Stimulated activated CD8-positive, alpha-beta memory T cell treated with anti-CD3 and anti-CD28 coated beads, Interleukin-4, amount 100 ng/mL, for 48 hours (primary cell): Measurements from ENCODE around the gene IGDCC3.

Source experiments
- DNase-seq: peaks from one replicate; pipeline ENCODE4 v3.0.0-alpha.2; 2020

IGDCC3 gene

DNA sequence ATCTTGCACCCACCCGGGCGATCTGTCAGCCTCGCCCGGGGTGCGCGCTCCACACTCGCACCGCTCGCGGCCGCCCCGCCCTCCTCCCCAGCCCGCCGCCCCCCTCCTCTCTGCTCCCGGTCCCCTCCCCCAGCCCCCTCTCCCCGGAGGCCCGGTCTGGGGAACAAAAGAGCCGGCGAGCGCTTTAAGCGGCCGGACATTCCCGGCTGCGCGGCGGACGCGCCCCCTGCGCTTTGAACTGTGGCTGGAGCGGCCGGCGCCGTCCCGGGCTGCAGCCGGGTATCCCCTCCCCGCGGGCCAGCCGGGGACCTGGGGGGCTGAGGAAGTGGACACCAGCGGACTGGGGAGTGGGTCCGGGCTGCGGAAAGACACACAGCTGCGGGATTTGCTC lies at the start of gene IGDCC3:
IGDCC3 (minus strand) TSS at position 27 of the 391 bp plus-strand sequence. CDS start 214 bp downstream, outside the sequence.
- no peak for DNase-seq

DNA sequence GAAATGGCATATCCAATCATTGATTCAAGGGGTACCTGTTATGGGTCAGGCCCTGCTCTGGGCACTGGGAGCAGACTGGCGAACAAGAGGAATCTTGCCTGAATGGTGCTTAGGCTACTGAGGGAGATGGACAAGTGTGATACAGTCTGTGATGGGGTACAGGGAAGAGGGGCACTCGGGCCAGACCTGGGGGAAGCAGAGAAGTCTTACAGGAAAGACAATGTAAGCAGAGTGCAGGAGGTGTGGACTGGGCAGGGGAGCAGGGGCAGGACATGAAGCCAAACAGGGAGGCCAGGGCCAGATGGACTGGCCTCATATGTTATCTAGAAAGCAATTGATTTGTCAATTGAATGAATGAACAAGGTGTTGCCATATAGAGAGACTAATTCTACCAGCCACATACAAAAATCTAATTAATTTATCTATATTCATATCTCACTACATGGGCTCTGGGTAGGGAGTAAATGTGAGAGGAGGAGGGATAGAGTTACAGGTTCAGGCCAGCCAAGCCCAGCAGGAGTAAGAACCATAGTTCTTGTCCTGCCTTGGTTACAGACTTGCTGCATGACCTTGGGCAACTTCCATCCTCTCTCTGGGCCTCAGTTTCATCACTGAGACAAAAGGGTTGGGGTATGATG lies 48.5 kb upstream of the IGDCC3 start:
- DNase-seq, result no peak

DNA sequence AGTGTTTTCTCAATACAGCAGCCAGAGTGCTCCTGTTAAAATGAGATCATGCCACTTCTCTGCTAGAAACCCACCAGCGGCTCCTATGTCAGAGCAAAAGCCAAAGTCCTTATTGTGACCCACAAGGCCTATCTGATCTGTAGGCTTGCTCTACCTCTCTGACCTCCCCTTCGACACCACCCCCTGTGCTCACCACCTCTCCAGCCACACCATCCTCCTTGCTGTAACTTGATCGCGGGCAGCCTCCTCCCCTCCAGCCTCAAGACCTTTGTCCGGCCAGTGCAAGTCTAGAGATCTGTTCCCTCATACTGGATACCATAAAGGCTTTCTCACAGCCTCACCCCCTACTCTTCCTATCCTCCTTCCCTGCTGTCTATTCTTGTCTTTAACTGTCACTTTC lies 46.9 kb upstream of the IGDCC3 start:
- DNase-seq, result no peak

DNA sequence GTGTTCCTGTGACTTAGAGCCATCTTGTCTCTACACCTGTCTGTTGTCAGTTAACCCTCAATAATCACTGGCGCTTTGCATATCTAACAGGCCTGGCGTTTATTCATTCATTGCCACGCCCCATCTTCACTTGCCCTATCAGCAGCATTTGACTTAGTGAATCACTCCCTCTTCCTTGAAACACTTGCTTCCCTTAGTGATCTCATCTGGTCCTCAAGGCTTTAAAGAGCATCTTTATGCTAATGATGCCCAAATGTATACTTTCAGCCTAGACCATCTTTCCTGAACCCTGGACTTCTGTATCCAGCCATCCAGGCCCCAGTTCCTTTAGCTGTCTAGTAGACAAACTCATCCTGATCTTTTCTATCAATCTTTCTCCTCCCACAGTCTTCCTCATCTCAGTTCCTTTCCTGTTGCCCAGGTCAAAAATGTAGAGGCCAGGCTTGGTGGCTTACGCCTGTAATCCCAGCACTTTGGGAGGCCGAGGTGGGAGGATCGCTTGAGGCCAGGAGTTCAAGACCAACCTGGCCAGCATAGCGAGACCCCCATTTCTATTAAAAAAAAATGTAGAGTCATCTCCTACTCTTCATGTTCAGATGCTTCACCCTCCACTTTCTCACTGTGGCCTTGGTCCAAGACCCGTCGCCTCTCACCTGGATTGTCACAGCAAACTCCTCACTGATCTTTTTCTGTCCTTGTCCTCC lies 46.3 kb upstream of the IGDCC3 start:
- DNase-seq, result no peak

DNA sequence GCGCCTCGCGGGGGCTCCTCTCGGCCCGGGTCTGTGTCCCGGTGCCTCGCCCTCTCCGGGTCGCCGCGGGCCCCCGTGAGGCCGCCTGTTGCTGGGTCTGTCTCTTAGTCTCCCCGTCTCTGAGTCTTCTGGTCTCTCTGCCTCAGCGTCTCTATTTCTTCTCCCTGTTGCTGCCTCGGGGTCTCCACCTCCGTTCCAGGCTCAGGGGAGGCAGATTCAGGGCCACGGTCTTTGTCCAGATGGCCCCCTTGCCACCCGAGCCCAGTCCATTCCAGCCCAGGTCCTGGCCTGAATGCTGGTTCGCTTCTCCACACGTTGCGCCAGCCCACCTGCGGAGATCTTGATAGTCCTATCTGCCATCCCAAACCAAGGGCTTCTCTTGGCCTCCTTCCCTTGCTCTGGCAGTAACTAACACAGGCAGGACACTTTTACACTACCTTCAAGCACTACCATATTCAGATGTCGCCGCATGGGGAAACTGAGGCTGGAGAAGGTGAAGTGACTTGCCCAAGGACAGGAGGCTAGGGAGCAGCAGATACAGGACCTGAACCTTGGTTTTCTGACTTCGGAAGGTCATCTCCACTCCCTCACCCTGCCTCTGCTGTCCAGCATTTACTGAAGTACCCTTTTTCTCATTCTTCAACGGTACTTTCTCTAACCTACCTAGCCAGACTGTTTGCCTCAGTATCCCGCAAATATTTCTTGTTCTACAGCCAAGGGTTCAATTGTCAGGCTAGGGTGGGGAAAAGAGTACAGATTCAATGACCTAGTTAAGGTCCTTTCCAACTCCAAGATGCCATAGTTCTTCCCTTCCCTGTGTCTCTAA lies 45.6 kb upstream of the IGDCC3 start:
- no peak for DNase-seq

DNA sequence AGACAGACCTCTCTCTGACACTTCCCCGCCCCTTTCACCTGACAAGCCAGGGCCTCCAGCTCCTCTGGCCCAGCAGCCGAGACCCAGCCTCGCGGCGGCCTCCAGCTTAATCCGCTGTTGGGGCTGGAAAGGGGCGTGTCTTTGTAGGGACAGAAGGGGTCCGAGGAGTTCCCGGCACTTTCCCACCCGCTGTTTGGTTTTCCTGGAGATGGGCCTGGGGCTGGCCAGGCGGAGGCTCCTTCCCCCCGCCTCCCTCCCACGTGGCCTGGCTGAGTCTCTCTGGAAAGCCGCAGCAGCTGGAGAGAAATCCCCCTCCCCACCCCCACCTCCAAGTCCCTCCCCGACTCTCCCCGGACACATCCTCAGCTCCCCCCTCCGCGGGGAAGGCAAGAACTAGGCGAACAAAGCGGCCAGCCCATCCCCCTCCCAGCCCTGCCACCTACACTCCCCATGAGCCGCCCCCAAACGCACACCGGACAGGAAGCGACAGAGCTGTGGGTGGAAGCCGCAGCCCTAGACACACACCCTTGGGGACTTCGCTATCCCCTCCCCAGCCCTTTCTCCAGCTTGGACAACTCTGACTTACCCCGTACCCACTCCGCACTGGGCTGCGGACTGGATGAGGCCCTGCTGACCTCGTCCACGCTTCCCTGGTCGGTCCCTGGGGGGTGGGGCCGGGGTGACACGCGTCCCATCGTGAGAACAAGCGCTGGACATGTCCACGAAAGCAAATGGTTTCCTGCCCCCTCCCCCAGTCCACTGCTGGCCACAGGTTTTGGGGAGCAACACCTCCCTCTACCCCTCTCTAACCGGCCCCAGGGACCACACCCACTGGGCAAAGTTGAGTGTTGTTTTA lies 43.8 kb upstream of the IGDCC3 start:
- peak; percentile 33 for DNase-seq

DNA sequence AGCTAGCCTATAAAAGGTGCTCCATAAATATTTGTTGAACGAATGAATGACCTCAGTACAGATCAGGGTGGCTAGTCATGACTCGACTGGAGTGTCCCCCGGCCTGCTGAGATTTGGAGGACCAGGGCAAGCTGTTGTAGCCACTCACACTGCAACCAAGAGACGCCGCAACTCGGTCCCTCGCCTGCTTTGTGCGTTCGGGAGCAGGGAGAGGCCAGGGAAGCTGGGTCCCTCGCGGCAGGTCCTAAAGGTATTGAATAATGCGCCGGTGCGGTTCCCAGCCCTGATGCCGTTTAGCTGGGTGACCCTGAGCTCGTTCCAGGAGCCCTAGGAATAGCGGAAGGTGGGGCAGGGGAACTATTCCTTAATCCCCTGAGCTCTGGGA lies 43.2 kb upstream of the IGDCC3 start:
- no peak for DNase-seq

DNA sequence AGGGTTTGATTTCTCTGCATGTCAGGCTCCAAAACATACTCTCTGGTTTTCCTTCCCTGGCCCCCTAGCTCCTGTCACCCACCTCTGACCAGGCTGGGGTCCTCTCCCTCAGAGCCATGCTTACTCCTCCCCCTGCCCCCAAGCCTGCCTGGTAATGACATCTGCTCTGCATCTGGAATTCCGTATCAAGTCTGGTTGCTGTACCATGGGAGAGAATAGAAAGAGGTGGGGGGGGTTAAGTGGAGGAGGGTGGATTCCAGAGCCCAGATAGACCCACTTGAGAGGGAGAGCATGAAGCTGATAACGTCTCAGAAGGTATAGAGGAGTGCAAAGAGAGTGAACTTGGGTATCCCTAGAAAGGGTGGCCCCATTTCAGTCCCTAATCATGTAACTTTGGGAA lies 40.8 kb upstream of the IGDCC3 start:
- no peak for DNase-seq

DNA sequence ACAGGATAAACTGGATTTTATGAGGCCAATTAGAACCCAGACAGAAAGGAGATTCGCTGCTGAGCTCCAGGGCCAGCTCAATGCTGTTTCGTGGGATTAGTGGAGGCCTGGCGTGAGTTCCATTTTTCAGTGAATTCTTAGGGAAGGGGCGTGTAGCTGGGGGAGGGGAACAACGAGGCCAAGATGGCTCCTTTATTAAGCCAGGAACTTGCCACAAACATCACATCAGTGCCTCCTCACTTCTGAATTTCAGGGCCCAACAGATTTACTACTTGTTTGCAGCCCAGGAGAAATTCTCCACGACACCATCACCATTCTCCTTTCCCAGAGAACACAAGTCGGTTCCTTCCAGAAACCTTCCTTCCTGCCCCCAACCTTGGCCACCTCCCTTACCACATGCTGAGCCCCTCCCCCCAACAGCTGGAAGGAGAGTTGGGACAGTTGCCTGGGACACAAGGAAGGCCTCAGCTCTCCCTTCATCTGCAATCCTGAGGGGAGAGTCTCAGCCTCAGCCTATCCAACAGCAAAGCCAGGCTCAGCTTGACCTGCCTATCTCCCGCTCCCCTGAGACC lies 39.1 kb upstream of the IGDCC3 start:
- DNase-seq, result no peak

DNA sequence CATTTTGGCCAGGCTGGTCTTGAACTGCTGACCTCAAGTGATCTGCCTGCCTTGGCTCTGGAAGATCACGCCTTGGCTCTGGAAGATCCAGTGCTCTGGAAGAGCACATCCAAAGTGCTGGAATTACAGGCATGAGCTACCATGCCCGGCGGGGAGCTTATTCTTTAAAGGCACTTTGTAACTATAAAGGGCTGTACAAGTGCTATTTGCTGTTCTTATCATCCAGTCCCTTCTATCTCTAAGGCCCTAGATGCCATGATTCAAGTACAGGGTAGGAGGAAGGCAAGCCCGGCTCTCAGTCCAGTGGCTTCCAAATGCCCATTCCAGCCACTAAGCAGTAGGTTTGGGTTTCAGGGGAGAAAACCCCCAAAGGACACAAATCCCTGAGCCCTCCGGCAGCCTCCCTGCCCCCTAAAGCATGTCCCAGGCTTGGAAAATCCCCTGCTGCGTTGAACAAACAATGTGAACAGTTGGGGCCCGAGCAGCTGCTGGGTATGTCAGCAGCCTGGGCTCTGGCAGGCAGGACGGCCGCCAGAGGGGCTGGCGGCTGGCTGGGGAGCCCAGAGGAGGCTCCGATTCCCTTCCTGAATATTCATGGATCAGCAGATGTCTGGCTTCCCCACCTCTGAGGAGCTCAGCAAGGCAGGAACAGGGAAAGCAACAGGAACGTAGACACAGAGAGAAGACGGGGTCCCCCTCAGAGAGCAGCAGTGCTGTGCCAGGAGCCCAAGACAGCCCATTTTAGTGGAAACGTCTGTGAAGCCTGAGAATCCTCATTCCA lies 37.2 kb upstream of the IGDCC3 start:
- DNase-seq, result no peak

DNA sequence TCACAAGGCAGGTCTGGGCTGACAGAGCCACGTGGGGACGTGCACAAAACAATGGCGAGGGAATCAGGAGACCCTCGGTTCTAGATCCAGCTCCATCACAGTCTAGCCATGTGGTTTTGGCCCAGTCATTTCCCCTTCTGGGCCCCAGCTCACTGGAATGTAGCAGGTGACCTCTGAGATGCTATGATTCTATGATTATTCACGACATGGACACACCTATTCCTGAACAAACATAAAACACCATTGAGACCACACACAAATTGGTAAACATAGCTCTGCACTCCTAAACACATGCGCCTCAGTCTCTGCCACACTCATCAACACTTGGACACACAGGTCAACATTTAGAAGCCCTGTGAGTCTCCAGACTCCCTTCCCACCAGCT lies 36.0 kb upstream of the IGDCC3 start:
- no peak for DNase-seq

DNA sequence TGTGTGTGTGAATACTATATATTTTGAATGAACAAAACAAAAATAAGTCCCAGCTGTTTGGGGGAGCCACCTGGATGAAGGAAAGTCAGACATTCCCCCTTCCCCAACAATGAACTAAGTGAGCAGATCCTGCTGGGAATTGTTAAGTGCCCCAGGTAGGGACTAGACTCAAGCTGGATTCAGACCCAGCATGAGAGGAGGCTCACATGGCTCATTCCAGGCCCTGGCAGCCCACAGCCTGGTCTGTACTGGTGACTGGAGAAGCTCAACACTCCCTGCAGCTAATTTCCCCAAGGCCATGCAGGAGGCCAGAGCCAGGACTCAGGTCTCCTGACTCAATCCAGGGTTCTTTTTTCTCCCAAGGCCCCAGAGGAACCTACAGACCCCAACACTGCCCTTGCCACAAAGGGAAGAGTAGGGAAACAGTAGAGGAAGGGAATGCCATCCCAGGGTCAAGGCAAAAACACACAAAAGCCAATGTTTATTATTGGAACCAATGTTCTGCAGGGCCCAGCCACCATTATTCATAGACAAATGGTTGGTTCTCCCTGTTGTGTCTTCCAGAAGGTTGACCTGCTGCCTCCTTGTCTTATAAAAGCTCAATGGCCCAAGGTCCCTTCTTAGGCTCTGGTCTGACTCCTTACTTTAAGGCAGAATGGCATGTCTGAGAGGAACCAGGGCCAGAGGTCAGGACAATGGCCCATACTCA lies 35.4 kb upstream of the IGDCC3 start:
- no peak for DNase-seq

DNA sequence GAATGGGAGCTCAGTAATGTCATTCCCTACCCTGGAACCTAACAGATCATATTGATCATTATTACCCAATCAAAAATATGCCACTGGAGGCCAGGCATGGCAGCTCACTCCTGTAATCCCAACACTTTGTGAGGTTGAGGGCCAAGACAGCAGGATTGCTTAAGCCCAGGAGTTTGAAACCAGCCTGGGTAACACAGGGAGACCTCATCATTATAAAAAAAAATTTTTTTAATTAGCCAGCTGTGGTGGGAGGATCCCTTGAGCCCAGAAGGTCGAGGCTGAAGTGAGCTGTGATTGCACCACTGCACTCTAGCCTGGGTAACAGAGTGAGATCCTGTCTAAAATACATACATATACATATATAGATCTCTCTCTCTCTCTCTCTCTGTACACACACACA lies 34.8 kb upstream of the IGDCC3 start:
- no peak for DNase-seq

DNA sequence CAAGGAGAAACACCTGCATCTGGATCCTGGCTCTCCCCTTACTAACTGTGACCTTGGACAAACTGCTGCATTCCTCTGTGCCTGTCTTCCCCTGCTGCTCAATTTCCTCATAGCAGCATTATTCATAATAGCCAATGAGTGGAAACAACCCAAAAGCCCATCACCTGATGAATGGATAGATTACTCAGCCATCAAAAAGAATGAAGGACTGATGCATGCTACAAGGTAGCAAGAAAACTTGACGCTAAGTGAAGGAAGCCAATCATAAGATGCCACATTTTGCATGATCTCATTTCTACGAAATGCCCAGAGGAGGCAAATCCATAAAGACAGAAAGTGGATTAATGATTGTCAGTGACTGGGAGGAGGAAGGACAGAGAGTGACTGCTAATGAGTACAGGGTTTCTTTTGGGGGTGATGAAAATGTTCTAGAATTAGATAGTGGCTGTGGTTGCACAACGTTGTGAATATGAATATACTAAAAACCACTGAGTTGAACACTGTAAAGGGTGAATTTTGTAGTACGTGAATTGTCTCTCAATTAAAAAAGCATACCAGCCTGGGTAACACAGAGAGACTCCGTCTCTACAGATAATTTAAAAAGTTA lies 33.8 kb upstream of the IGDCC3 start:
- DNase-seq, result no peak

DNA sequence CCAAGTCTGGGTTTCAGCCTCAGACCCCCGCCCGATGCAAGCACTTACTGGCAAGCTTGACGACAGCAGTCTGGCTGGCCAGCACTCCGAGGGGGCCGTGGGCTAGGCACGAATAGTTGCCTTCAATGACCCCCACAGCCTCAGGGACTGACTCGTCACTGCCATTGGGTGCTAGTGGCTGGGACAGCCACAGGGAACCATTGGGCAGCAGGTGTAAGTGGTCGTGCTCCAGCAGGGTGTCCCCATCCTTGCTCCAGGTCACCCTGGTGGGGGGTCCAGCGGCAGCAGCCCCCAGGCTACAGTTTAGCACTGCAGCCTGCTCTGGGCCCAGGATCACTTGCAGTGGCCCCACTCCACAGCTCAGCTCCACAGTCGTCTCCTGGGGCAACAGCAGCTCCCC lies 33.2 kb upstream of the IGDCC3 start:
- DNase-seq, result no peak

DNA sequence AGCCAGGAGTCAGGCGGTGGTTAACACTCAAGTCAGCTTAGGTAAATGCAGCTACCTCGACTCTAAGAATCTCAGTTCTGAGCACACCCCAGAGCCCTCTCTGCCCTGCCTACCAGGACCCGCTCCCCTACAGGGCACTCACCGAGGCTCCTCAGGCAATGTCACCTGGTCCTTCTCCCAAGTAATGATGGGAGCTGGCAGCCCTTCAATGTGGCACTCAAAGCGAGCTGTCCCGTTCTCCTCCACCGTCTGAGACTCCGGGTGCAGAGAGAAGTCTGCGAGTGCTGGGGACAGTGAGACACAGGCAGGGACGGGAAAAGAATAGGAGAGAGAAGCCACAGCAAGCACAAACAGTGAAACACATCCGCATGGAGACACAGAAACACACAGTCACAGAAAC lies 32.2 kb upstream of the IGDCC3 start:
- DNase-seq, result no peak

DNA sequence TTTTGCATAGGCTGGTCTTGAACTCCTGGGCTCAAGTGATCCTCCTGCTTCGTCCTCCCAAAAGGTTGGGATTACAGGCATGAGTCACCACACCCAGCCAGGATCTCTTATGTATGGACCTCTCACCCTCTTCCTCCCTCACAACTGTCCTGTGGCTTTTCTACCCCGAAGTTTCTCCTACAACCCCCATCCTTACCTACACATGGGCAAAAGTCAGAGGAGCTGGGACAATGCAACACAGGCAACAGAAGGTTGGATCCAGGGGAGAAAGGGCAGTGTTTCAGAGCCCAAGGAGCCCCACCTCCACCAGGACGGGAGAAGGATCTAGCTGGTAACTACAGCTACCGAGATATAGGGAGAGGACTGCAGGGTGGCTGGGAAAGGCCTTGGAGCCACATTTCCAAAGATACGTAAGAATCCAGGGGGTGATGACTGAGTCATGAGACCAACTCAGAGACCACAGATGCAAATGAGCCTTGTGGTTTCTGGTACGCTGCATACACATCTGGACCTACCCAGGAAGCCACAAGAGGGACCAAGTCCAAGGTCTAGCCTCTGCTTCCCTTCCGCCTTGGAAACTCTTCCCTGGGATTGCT lies 31.3 kb upstream of the IGDCC3 start:
- no peak for DNase-seq

DNA sequence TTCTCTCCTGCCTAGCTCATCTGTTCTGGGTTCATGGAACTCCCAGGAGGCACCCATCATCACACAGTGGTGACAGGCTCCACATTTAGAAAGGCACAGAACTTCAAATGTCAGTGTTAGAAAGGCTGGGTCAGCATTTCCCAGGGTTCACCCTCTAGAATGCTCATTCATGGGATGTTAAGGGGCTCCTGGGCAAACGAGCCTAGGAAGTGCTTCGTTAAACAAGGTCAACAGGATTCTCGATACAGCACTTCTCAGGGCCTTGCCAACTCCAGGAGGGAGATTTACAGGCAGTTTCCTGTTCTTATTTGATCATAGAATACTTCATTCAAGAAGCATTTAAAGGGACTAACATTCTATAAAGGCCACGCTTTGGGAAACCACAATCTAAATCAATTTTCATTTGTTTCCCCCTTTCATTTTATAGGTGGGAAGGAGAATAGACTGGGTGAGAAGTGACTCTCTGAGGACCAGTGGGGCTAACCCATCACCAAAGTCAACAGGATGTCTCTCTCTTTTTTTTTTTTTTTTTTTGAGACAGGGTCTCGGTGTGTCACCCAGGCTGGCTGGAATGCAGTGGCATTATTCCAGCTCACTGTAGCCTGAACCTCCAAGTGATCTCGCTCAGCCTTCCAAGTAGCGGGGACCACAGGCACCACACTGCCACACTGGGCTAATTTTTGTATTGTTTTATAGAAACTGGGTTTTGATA lies 30.7 kb upstream of the IGDCC3 start:
- DNase-seq, result no peak

DNA sequence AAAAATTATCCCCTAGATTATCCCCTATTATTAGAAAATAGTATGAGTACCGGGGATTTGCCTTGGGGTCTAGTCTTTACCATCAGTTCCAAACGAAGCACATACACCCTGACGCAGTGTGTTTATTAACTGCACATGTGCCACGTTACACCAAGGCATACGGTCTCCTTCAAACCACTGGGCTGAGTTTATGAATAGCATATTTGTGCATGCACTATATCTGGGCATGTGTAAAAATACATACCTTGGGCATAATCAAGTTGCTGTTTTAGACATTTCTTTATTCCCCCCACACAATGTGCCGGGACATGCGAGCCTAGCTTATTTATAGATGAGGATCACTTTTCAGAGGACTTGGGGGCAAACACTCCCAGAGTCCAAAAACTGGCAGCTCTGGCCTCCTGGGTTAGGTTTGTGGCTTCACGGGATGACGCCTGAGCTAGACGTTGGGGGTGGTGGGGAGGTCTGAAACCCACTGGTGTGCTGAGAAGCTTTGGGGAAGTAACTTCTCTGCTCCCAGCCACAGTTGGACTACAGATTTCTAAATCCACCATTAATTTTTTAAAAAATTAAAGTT lies 28.7 kb upstream of the IGDCC3 start:
- DNase-seq, result no peak
